GM18867 (cell line): ENCODE results near the gene PALD1.
A peak's percentile ranks its signal among the peaks of the same experiment; 100 is the strongest.

Experiments
- ATAC-seq: cut with Tn5 transposase; IDR thresholded peaks from one replicate; pipeline ENCODE4 v1.9.1; 2021; ENCODE audit warnings: mild to moderate bottlenecking, moderate library complexity; ENCODE audit not compliant: unreplicated experiment

The PALD1 gene

GRCh38 chr10:70551971-70552422 lies 73.4 kb downstream of the PALD1 start:
- ATAC-seq, result no peak

- ATAC-seq, result no peak
Observed at GRCh38 chr10:70552586-70552985, 74.0 kb downstream of the PALD1 start.

- ATAC-seq, result no peak
Observed at GRCh38 chr10:70555371-70555770, 76.8 kb downstream of the PALD1 start.

GRCh38 chr10:70557086-70557845 lies 78.7 kb downstream of the PALD1 start:
- ATAC-seq, result no peak

GRCh38 chr10:70557876-70558275 lies 79.3 kb downstream of the PALD1 start:
- no peak for ATAC-seq

- ATAC-seq, result no peak
Observed at GRCh38 chr10:70558295-70558694, 79.7 kb downstream of the PALD1 start.

GRCh38 chr10:70558871-70559810 lies 80.6 kb downstream of the PALD1 start:
- ATAC-seq, result peak; percentile 79

- no peak for ATAC-seq
Observed at GRCh38 chr10:70559861-70560260, 81.3 kb downstream of the PALD1 start.

GRCh38 chr10:70560511-70560941 lies 82.0 kb downstream of the PALD1 start:
- no peak for ATAC-seq

GRCh38 chr10:70561070-70561469 lies 82.5 kb downstream of the PALD1 start:
- no peak for ATAC-seq

- no peak for ATAC-seq
Observed at GRCh38 chr10:70561558-70561957, 83.0 kb downstream of the PALD1 start.

- ATAC-seq, result no peak
Observed at GRCh38 chr10:70562036-70562755, 83.6 kb downstream of the PALD1 start.

GRCh38 chr10:70563230-70563629 lies 84.7 kb downstream of the PALD1 start:
- ATAC-seq, result no peak

GRCh38 chr10:70564113-70564725 lies 85.7 kb downstream of the PALD1 start:
- no peak for ATAC-seq

- ATAC-seq, result no peak
Observed at GRCh38 chr10:70564901-70565351, 86.4 kb downstream of the PALD1 start.

GRCh38 chr10:70565556-70566514 lies 87.3 kb downstream of the PALD1 start:
- ATAC-seq, result no peak

- no peak for ATAC-seq
Observed at GRCh38 chr10:70566515-70567290, 88.1 kb downstream of the PALD1 start.

- no peak for ATAC-seq
Observed at GRCh38 chr10:70567603-70568002, 89.0 kb downstream of the PALD1 start.

- ATAC-seq, result no peak
Observed at GRCh38 chr10:70568113-70568512, 89.5 kb downstream of the PALD1 start.
